Peyer's patch (tissue), 4 donors: ENCODE data around the gene RNF126.

ENCODE experiments used
- POLR2A ChIP-seq, 2 donors: fragments of 450-650 bp; IDR thresholded peaks; one replicate each; pipeline ENCODE4 v1.5.1; 2017; ENCODE audit warnings: antibody characterized with exemption in 2 of 2, mild to moderate bottlenecking in 2 of 2, moderate library complexity in 2 of 2
- TF ChIP-seq, protein P1 (sequence below), 6 experiments: fragments of 450-650 bp in 4 of 6; fragments of 200-600 bp in 2 of 6; sonication (generic) in 1 of 6; IDR thresholded peaks; one replicate each; pipeline ENCODE4 v1.5.1; 2017 to 2019; ENCODE audit warnings: antibody characterized with exemption in 6 of 6, mild to moderate bottlenecking in 3 of 6, moderate library complexity in 1 of 6

- TF ChIP-seq, protein P1, sequence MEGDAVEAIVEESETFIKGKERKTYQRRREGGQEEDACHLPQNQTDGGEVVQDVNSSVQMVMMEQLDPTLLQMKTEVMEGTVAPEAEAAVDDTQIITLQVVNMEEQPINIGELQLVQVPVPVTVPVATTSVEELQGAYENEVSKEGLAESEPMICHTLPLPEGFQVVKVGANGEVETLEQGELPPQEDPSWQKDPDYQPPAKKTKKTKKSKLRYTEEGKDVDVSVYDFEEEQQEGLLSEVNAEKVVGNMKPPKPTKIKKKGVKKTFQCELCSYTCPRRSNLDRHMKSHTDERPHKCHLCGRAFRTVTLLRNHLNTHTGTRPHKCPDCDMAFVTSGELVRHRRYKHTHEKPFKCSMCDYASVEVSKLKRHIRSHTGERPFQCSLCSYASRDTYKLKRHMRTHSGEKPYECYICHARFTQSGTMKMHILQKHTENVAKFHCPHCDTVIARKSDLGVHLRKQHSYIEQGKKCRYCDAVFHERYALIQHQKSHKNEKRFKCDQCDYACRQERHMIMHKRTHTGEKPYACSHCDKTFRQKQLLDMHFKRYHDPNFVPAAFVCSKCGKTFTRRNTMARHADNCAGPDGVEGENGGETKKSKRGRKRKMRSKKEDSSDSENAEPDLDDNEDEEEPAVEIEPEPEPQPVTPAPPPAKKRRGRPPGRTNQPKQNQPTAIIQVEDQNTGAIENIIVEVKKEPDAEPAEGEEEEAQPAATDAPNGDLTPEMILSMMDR (IDR thresholded peaks at IDR 0.05), result no peak
- TF ChIP-seq POLR2A (IDR thresholded peaks at IDR 0.05), result no peak
These were observed 14.8 kb upstream of the RNF126 start for GRCh38 chr19:677601-678436.
